Measurements from ENCODE around the gene KCNE2.

- TF ChIP-seq, protein P1, sequence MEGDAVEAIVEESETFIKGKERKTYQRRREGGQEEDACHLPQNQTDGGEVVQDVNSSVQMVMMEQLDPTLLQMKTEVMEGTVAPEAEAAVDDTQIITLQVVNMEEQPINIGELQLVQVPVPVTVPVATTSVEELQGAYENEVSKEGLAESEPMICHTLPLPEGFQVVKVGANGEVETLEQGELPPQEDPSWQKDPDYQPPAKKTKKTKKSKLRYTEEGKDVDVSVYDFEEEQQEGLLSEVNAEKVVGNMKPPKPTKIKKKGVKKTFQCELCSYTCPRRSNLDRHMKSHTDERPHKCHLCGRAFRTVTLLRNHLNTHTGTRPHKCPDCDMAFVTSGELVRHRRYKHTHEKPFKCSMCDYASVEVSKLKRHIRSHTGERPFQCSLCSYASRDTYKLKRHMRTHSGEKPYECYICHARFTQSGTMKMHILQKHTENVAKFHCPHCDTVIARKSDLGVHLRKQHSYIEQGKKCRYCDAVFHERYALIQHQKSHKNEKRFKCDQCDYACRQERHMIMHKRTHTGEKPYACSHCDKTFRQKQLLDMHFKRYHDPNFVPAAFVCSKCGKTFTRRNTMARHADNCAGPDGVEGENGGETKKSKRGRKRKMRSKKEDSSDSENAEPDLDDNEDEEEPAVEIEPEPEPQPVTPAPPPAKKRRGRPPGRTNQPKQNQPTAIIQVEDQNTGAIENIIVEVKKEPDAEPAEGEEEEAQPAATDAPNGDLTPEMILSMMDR (IDR thresholded peaks at IDR 0.05; ENCODE audit: borderline replicate concordance, extremely low read depth, low read length, poor library complexity, severe bottlenecking) = no peak
- TF ChIP-seq EZH2 (IDR thresholded peaks at IDR 0.05; ENCODE audit: borderline replicate concordance, low read depth, low read length, severe bottlenecking) = no peak
Measured at GRCh38 chr21:34338226-34338625, 25.6 kb upstream of the KCNE2 start.
